Measurements from ENCODE around the gene ALDH1A2. TPM values are rescaled to one million over a fixed set of nuclear protein-coding genes. Genes with fewer than 3 reads are reported as not detected.
"Not testable (repeated sequence)": the region's sequence is repeated elsewhere in the genome, so short reads cannot be mapped to it uniquely, and the experiment has no call there.

ALDH1A2 gene
- total RNA-seq, 1 donor from 2014 or later, result 2.4 TPM

- DNase-seq (ENCODE audit: low spot score, unreplicated experiment), result no peak
- Mint-ChIP-seq H3K27ac (no peak overlapping the region), H3K27me3 (peaks cover 29% of the 10 kb centered on the region), H3K36me3 (ENCODE audit: insufficient read depth) (no peaks in the 10 kb centered on the region), H3K4me3 (ENCODE audit: low read depth) (no peak overlapping the region), H3K9me3 (ENCODE audit: low read depth) (no peaks in the 10 kb centered on the region), H3K4me1 (ENCODE audit: low read depth) (no peaks in the 10 kb centered on the region)
- no peak for TF ChIP-seq CTCF (IDR thresholded peaks at IDR 0.05; ENCODE audit: unreplicated experiment)
Measured at GRCh38 chr15:58014470-58014869, 51.0 kb downstream of the ALDH1A2 start.

GRCh38 chr15:58014040-58014439 is 51.5 kb downstream of the ALDH1A2 start:
- H3K4me3 Mint-ChIP-seq (ENCODE audit: low read depth), result no peak overlapping the region
- no peaks in the 10 kb centered on the region for H3K36me3 Mint-ChIP-seq (ENCODE audit: insufficient read depth)
- peaks cover 30% of the 10 kb centered on the region for H3K27me3 Mint-ChIP-seq
- no peaks in the 10 kb centered on the region for H3K9me3 Mint-ChIP-seq (ENCODE audit: low read depth)
- no peak for TF ChIP-seq CTCF (IDR thresholded peaks at IDR 0.05; ENCODE audit: unreplicated experiment)
- no peak for DNase-seq (ENCODE audit: low spot score, unreplicated experiment)
- H3K4me1 Mint-ChIP-seq (ENCODE audit: low read depth), result no peaks in the 10 kb centered on the region
- no peak overlapping the region for H3K27ac Mint-ChIP-seq

GRCh38 chr15:58010983-58011382 is 54.5 kb downstream of the ALDH1A2 start:
- Mint-ChIP-seq H3K4me3 (ENCODE audit: low read depth) (no peak overlapping the region), H3K9me3 (ENCODE audit: low read depth) (peaks cover 7% of the 10 kb centered on the region), H3K27me3 (peaks cover 30% of the 10 kb centered on the region), H3K36me3 (ENCODE audit: insufficient read depth) (no peaks in the 10 kb centered on the region), H3K27ac (no peak overlapping the region), H3K4me1 (ENCODE audit: low read depth) (no peaks in the 10 kb centered on the region)
- DNase-seq (ENCODE audit: low spot score, unreplicated experiment), result no peak
- TF ChIP-seq CTCF (IDR thresholded peaks at IDR 0.05; ENCODE audit: unreplicated experiment), result no peak

GRCh38 chr15:58003810-58004209 is 61.7 kb downstream of the ALDH1A2 start:
- H3K4me3 Mint-ChIP-seq (ENCODE audit: low read depth), result no peak overlapping the region
- H3K9me3 Mint-ChIP-seq (ENCODE audit: low read depth), result peaks cover 13% of the 10 kb centered on the region
- peaks cover 3% of the 10 kb centered on the region for H3K27me3 Mint-ChIP-seq
- no peak for DNase-seq (ENCODE audit: low spot score, unreplicated experiment)
- H3K36me3 Mint-ChIP-seq (ENCODE audit: insufficient read depth), result no peaks in the 10 kb centered on the region
- no peak for TF ChIP-seq CTCF (IDR thresholded peaks at IDR 0.05; ENCODE audit: unreplicated experiment)
- no peak overlapping the region for H3K27ac Mint-ChIP-seq
- no peaks in the 10 kb centered on the region for H3K4me1 Mint-ChIP-seq (ENCODE audit: low read depth)

- Mint-ChIP-seq H3K9me3 (ENCODE audit: low read depth) (peaks cover 15% of the 10 kb centered on the region), H3K27ac (no peak overlapping the region), H3K4me3 (ENCODE audit: low read depth) (no peak overlapping the region), H3K36me3 (ENCODE audit: insufficient read depth) (no peaks in the 10 kb centered on the region), H3K4me1 (ENCODE audit: low read depth) (no peaks in the 10 kb centered on the region), H3K27me3 (peaks cover 3% of the 10 kb centered on the region)
- TF ChIP-seq CTCF (IDR thresholded peaks at IDR 0.05; ENCODE audit: unreplicated experiment), result no peak
- no peak for DNase-seq (ENCODE audit: low spot score, unreplicated experiment)
Measured at GRCh38 chr15:58002338-58003126, 63.0 kb downstream of the ALDH1A2 start.

GRCh38 chr15:57999699-58000098 is 65.8 kb downstream of the ALDH1A2 start:
- not testable (repeated sequence) for H3K9me3 Mint-ChIP-seq (ENCODE audit: low read depth); H3K27ac Mint-ChIP-seq; H3K36me3 Mint-ChIP-seq (ENCODE audit: insufficient read depth); H3K4me3 Mint-ChIP-seq (ENCODE audit: low read depth); H3K4me1 Mint-ChIP-seq (ENCODE audit: low read depth); DNase-seq (ENCODE audit: low spot score, unreplicated experiment); H3K27me3 Mint-ChIP-seq
